Caco-2 (cell line): ENCODE data around the gene MLIP. TPM values are rescaled to one million over a fixed set of nuclear protein-coding genes. Genes with fewer than 3 reads are reported as not detected.

ENCODE experiments used
- BruUV-seq: library from RNA; stranded (reverse); fragments of 400-500 nt; replicated peaks from 2 replicates; lab custom pipeline; 2021; lab: Mats Ljungman, UMichigan
- CTCF ChIA-PET: fragments of 300-600 bp; sonication (Branson Sonifier 250); formaldehyde crosslinking; loops from one replicate; lab custom pipeline; 2022; ENCODE audit warnings: antibody characterized with exemption; lab: Charles Lee
- POLR2A ChIA-PET: fragments of 300-600 bp; sonication (Branson Sonifier 250); formaldehyde crosslinking; loops from one replicate; lab custom pipeline; 2022; ENCODE audit warnings: antibody characterized with exemption; lab: Charles Lee
- DNase-seq, 2 experiments: peaks; one replicate each; pipeline versions ENCODE4 v3.0.0 to v3.0.0-alpha.2; 2020 to 2022
- H3K27me3 ChIP-seq: replicated peaks from 2 replicates; pipeline ENCODE4 v1.6.0; 2011; ENCODE audit warnings: low read length; ENCODE audit not compliant: control insufficient read depth, insufficient read depth
- H3K36me3 ChIP-seq: 2 replicates; pipeline ENCODE4 v1.5.1; 2011; ENCODE audit warnings: low read length; ENCODE audit not compliant: control insufficient read depth, insufficient read depth
- H3K4me1 ChIP-seq: fragments of 250-450 bp; sonication (Bioruptor Pico); 2 replicates; pipeline ENCODE4 v1.5.1; 2020; ENCODE audit warnings: mild to moderate bottlenecking
- H3K4me3 ChIP-seq: 2 replicates; pipeline ENCODE4 v1.5.1; 2011; ENCODE audit warnings: low read depth, mild to moderate bottlenecking, control low read depth, low read length
- H3K9me3 ChIP-seq: fragments of 250-450 bp; sonication (Bioruptor Pico); 2 replicates; pipeline ENCODE4 v1.5.1; 2020; ENCODE audit warnings: mild to moderate bottlenecking, moderate library complexity
- H3K27ac Mint-ChIP-seq: one replicate; pipeline ENCODE4 v1.8.0; 2022; ENCODE audit warnings: mixed read lengths; ENCODE audit not compliant: unreplicated experiment
- H3K27me3 Mint-ChIP-seq: one replicate; pipeline ENCODE4 v1.8.0; 2022; ENCODE audit warnings: mixed read lengths; ENCODE audit not compliant: insufficient read depth, unreplicated experiment
- H3K36me3 Mint-ChIP-seq: one replicate; pipeline ENCODE4 v1.8.0; 2022; ENCODE audit warnings: mild to moderate bottlenecking, mixed read lengths; ENCODE audit not compliant: insufficient read depth, unreplicated experiment
- H3K4me1 Mint-ChIP-seq: one replicate; pipeline ENCODE4 v1.8.0; 2022; ENCODE audit warnings: low read depth, mixed read lengths; ENCODE audit not compliant: unreplicated experiment
- H3K4me3 Mint-ChIP-seq: one replicate; pipeline ENCODE4 v1.8.0; 2022; ENCODE audit warnings: mild to moderate bottlenecking, moderate library complexity, mixed read lengths; ENCODE audit not compliant: unreplicated experiment
- H3K9me3 Mint-ChIP-seq: one replicate; pipeline ENCODE4 v1.8.0; 2022; ENCODE audit warnings: mixed read lengths; ENCODE audit not compliant: unreplicated experiment
- CTCF ChIP-seq, 2 experiments: fragments of 200-600 bp in 1 of 2; IDR thresholded peaks; 1 replicate in 1 of 2; 2 replicates in 1 of 2; pipeline versions ENCODE4 v1.5.1 to v1.8.0; 2011 to 2022; ENCODE audit warnings: antibody characterized with exemption in 1 of 2, control low read depth in 1 of 2, inconsistent platforms in 1 of 2, low read depth in 1 of 2, low read length in 1 of 2, mild to moderate bottlenecking in 1 of 2, moderate library complexity in 1 of 2; ENCODE audit not compliant: insufficient read depth in 1 of 2, severe bottlenecking in 1 of 2, unreplicated experiment in 1 of 2
- intact Hi-C: fragments of 100-400 bp; cut with micrococcal nuclease; formaldehyde crosslinking; loops from one replicate; pipeline ENCODE4 v1.10.0; 2022; ENCODE audit not compliant: unreplicated experiment
- total RNA-seq: library from RNA; stranded (reverse); gene quantifications from 2 replicates; pipeline ENCODE4 v1.2.3, GENCODE V29; 2022

MLIP gene
- total RNA-seq, 1 experiment from 2014 or later: 0.88 TPM

DNA sequence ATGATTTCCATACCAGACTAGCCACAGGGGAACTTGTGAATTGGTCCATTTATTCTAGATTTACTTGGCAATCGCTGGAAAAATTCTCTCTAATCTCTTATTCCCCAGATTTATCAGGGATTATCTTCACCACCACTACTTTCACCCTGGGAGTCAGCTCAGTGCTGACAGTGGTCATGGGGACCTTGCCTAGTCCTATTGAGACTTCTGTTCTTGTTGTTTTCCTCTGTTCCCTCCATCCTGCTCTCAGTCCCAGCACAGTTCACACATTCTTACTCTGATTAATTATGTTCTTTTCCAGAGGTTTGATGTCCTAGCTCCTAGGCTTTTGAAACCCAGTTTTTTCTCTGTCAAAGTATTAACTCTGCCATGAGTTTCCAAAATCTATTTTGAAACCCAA, 103.0 kb downstream of the MLIP start:
- no peaks in the 10 kb centered on the region for H3K9me3 Mint-ChIP-seq

GRCh38 chr6:54216336-54216735, 105.1 kb downstream of the MLIP start:
- H3K27me3 Mint-ChIP-seq: no peaks in the 10 kb centered on the region
- ChIA-PET CTCF (no interaction called here), POLR2A (no interaction called here)
- no peak overlapping the region for H3K27ac Mint-ChIP-seq
- DNase-seq: no peak
- Histone ChIP-seq H3K4me3 (no peak overlapping the region), H3K4me1 (no peaks in the 10 kb centered on the region), H3K27me3 (no peaks in the 10 kb centered on the region), H3K36me3 (no peaks in the 10 kb centered on the region), H3K9me3 (0 out of 2 replicates have a peak, but pooled peaks cover 3% of the 10 kb centered on the region)
- BruUV-seq: no TSS peak
- no peaks in the 10 kb centered on the region for H3K4me1 Mint-ChIP-seq
- H3K36me3 Mint-ChIP-seq: no peaks in the 10 kb centered on the region
- H3K9me3 Mint-ChIP-seq: no peaks in the 10 kb centered on the region
- no peak for TF ChIP-seq CTCF (IDR thresholded peaks at IDR 0.05; ENCODE audit: insufficient read depth in 1 of 2, low read depth in 1 of 2, low read length in 1 of 2, severe bottlenecking in 1 of 2, unreplicated experiment in 1 of 2)
- no peak overlapping the region for H3K4me3 Mint-ChIP-seq
- intact Hi-C loops: no loop called here

More for the DNA sequence above, 103.0 kb downstream of the MLIP start:
- H3K4me3 Mint-ChIP-seq: no peak overlapping the region
- H3K27me3 Mint-ChIP-seq: no peaks in the 10 kb centered on the region
- DNase-seq: no peak
- no peaks in the 10 kb centered on the region for H3K36me3 Mint-ChIP-seq
- no TSS peak for BruUV-seq
- no peaks in the 10 kb centered on the region for H3K4me1 Mint-ChIP-seq
- no peaks in the 10 kb centered on the region for H3K27me3 ChIP-seq
- no peak for TF ChIP-seq CTCF (IDR thresholded peaks at IDR 0.05; ENCODE audit: insufficient read depth in 1 of 2, low read depth in 1 of 2, low read length in 1 of 2, severe bottlenecking in 1 of 2, unreplicated experiment in 1 of 2)
- no peaks in the 10 kb centered on the region for H3K4me1 ChIP-seq
- H3K27ac Mint-ChIP-seq: no peak overlapping the region
- CTCF ChIA-PET: no interaction called here
- H3K36me3 ChIP-seq: no peaks in the 10 kb centered on the region
- intact Hi-C loops: no loop called here
- POLR2A ChIA-PET: no interaction called here
- H3K9me3 ChIP-seq: 0 out of 2 replicates have a peak, but pooled peaks cover 3% of the 10 kb centered on the region
- no peak overlapping the region for H3K4me3 ChIP-seq

- Histone ChIP-seq H3K27me3 (no peaks in the 10 kb centered on the region), H3K4me3 (no peak overlapping the region), H3K36me3 (no peaks in the 10 kb centered on the region), H3K9me3 (0 out of 2 replicates have a peak, but pooled peaks cover 3% of the 10 kb centered on the region), H3K4me1 (no peaks in the 10 kb centered on the region)
- no TSS peak for BruUV-seq
- no peak for DNase-seq
- Mint-ChIP-seq H3K36me3 (no peaks in the 10 kb centered on the region), H3K27ac (no peak overlapping the region), H3K4me3 (no peak overlapping the region), H3K27me3 (no peaks in the 10 kb centered on the region), H3K4me1 (no peaks in the 10 kb centered on the region), H3K9me3 (no peaks in the 10 kb centered on the region)
- ChIA-PET CTCF (no interaction called here), POLR2A (no interaction called here)
- TF ChIP-seq CTCF (IDR thresholded peaks at IDR 0.05; ENCODE audit: insufficient read depth in 1 of 2, low read depth in 1 of 2, low read length in 1 of 2, severe bottlenecking in 1 of 2, unreplicated experiment in 1 of 2): no peak
- intact Hi-C loops: no loop called here
These were observed 105.8 kb downstream of the MLIP start for GRCh38 chr6:54217018-54217417.
